C4-2B (cell line): ENCODE data around the gene CTR9.
A peak's percentile ranks its signal among the peaks of the same experiment; 100 is the strongest.

Experiments
- H3K27ac ChIP-seq: fragments of 450-650 bp; 2 replicates; pipeline ENCODE4 v1.5.1; 2017
- ZFX ChIP-seq: fragments of 450-650 bp; IDR thresholded peaks from 2 replicates; pipeline ENCODE4 v1.6.1; 2017
- TF ChIP-seq, protein P1 (sequence below): fragments of 450-650 bp; conservative IDR thresholded peaks from 2 replicates; pipeline ENCODE4 v1.5.1; 2017; ENCODE audit warnings: mild to moderate bottlenecking

CTR9 gene

DNA sequence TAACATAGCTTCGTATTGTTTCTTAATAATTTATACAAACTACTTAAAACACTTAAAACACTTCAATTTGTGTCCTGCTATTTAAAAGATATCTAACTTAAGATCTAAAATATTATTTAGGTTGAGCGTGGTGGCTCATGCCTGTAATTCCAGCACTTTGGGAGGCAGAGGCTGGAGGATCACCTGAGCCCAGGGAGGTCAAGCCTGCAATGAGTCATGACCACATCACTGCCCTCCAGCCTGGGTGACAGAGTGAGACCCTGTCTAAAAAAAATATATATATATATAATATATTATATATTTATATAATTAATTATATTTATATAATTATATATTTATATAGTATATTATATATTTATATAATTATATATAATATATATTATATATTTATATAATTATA, 4.2 kb upstream of the CTR9 start:
- no peak overlapping the region for H3K27ac ChIP-seq
- TF ChIP-seq, protein P1, sequence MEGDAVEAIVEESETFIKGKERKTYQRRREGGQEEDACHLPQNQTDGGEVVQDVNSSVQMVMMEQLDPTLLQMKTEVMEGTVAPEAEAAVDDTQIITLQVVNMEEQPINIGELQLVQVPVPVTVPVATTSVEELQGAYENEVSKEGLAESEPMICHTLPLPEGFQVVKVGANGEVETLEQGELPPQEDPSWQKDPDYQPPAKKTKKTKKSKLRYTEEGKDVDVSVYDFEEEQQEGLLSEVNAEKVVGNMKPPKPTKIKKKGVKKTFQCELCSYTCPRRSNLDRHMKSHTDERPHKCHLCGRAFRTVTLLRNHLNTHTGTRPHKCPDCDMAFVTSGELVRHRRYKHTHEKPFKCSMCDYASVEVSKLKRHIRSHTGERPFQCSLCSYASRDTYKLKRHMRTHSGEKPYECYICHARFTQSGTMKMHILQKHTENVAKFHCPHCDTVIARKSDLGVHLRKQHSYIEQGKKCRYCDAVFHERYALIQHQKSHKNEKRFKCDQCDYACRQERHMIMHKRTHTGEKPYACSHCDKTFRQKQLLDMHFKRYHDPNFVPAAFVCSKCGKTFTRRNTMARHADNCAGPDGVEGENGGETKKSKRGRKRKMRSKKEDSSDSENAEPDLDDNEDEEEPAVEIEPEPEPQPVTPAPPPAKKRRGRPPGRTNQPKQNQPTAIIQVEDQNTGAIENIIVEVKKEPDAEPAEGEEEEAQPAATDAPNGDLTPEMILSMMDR, result no peak
- TF ChIP-seq ZFX, result no peak

DNA sequence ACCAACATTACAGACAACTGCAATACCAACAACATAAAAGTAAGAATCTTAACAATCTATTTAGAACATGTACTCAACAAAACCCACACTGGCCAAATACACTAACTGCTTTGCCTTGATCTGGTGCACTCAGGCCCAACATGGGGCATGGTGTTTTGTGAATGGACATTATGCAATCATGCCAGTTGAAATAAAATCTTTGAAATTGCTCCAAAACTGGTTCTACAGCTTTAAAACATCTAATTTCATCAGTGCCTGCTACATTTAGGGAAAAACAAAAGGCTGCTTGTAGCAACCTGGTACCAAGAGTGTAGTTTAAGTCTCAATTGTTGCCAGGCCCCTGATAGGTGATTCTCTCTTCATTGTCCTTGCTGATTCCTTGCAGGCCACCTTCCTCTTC, 3.3 kb upstream of the CTR9 start:
- TF ChIP-seq, protein P1, result no peak
- TF ChIP-seq ZFX, result no peak
- no peak overlapping the region for H3K27ac ChIP-seq

DNA sequence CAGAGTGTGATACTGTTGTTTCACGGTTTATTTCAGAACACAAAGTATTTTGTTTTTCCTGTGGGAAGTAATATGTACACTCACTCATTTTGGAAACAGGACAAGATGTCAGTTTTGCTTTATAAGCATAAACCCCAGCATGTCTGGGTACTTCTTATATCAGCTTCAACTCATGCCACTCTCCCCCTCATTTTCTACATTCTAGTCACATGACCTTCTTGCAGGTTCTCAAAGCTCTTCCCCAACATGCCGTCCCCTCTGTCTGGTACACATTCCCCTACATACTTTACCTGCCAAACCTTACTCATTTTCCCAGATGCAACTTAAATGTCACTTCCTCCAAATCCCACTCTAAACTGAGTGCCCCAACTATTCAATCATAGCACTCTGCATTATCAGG, 1.6 kb upstream of the CTR9 start:
- TF ChIP-seq, protein P1, result no peak
- TF ChIP-seq ZFX, result no peak
- no peak overlapping the region for H3K27ac ChIP-seq

DNA sequence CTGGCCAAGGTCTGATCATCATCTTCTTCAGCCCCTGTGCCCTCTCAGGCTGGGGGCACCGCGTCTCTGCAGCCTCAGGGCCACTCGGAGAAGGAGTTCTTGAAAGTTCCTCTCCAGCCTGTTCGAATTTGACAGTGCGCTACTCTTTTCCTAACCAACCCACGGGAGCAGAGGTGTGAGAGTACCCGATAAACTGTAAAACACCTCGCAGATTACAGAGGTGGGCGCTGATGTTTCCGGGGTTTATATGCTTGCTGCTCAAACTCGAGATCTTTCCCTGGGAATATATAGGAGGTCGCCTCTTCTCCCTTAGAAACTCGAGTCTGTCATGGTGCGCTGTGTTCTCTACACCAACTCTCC, 515 bp downstream of the CTR9 start:
- H3K27ac ChIP-seq, result peak overlapping the region; percentile 85
- TF ChIP-seq, protein P1, result no peak
- no peak for TF ChIP-seq ZFX

DNA sequence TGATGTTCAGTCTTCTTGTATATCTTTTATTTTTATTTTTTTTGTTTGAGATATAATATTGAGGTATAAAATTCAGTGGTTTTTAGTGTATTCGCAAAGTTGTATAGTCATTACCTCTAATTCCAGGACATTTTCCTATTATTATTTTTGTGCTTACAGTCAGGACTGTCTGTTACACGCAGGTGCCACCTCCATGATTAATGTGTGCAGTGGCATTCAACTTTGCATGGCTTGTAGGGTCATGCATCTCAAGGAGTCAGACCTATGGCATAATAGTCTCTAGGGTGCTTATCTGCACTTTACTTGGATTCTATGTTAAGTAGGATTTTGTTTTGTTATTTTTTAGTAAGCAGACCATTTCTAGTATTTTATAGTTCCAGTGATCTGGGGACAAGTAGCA, 1.0 kb downstream of the CTR9 start:
- no peak overlapping the region; the same call in 1 of the 2 replicates for H3K27ac ChIP-seq
- TF ChIP-seq ZFX, result no peak
- TF ChIP-seq, protein P1, result no peak

DNA sequence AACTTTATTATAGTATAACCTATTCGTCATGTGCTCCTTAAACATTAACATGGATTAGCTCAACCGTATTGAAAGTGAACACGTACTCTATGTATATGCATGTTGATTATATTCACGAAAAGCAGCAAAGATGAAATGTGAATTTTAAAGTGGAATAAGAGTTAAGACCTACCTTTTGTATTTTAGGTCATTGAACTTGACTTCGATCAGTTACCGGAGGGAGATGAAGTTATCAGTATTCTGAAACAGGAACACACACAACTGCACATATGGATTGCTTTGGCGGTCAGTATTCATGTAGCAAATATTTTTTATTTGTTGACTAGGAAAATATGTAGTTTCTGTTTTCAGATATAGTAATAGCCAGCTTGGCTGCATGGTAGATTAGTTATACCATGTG, 1.4 kb downstream of the CTR9 start:
- TF ChIP-seq, protein P1, result no peak
- no peak for TF ChIP-seq ZFX
- H3K27ac ChIP-seq, result no peak overlapping the region

DNA sequence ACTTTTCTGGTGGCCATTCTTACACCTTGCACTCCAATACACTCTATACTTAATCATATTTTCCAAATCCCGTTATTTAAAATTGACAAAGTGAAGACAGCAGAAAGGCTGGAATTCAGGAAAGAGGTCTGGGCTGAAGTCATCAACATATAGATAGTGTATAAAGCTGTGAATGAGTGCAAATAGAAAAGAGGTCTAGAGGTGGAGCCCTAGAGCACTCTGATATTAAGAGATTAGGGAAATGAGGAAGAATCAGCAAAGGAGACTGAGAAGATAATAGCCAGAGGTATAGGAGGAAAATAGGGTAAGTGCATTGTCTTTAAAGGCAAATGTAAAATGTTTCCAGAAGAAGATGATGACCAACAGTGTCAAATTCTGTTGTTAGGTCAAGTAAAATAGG, 7.9 kb downstream of the CTR9 start:
- no peak overlapping the region for H3K27ac ChIP-seq
- TF ChIP-seq, protein P1, result peak; percentile 69
- TF ChIP-seq ZFX, result no peak
